Measurements from ENCODE around the gene SCLT1.

Gene SCLT1

DNA sequence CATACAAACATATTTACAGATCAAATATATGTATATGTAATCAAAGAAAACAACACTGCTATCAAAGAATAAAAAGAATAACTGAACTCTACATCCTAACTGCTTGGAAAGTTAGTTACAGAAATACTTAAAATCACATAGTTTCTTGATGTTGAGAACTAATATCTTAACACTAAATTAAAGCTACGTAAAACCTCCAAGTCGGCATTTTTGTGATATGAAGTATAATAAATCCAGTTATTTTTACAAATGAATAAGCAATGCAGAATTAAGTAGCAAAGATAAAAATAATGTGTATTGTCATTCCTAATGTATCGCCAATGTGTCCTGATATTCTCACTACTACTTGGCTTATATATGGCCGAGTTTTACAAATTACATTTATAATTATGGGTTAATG is 215.4 kb downstream of the SCLT1 start:
- no peak overlapping the region for H2AFZ ChIP-seq (ENCODE audit: low read depth, low read length)
- no peak for TF ChIP-seq EZH2phosphoT487 (IDR thresholded peaks at IDR 0.05; ENCODE audit: low read depth)
- TF ChIP-seq, protein P1, sequence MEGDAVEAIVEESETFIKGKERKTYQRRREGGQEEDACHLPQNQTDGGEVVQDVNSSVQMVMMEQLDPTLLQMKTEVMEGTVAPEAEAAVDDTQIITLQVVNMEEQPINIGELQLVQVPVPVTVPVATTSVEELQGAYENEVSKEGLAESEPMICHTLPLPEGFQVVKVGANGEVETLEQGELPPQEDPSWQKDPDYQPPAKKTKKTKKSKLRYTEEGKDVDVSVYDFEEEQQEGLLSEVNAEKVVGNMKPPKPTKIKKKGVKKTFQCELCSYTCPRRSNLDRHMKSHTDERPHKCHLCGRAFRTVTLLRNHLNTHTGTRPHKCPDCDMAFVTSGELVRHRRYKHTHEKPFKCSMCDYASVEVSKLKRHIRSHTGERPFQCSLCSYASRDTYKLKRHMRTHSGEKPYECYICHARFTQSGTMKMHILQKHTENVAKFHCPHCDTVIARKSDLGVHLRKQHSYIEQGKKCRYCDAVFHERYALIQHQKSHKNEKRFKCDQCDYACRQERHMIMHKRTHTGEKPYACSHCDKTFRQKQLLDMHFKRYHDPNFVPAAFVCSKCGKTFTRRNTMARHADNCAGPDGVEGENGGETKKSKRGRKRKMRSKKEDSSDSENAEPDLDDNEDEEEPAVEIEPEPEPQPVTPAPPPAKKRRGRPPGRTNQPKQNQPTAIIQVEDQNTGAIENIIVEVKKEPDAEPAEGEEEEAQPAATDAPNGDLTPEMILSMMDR (IDR thresholded peaks at IDR 0.05; ENCODE audit: low read depth, low read length): no peak
- no peak overlapping the region for H3K9ac ChIP-seq (ENCODE audit: low read length)
- H3K4me1 ChIP-seq (ENCODE audit: low read length): no peaks in the 10 kb centered on the region
- H3K36me3 ChIP-seq (replicated peaks; ENCODE audit: low read depth, low read length): peaks cover 16% of the 10 kb centered on the region
- no peaks in the 10 kb centered on the region for H3K27me3 ChIP-seq (ENCODE audit: low read depth, low read length)
- no peaks in the 10 kb centered on the region for H3K9me3 ChIP-seq (ENCODE audit: insufficient read depth, low read length)
- no peak overlapping the region for H3K27ac ChIP-seq (ENCODE audit: low read length)
- no peak overlapping the region for H3K4me2 ChIP-seq (ENCODE audit: low read length)
- no peak overlapping the region for H3K4me3 ChIP-seq (ENCODE audit: low read length)
- H3K79me2 ChIP-seq (ENCODE audit: low read length): no peaks in the 10 kb centered on the region
- no peaks in the 10 kb centered on the region for H4K20me1 ChIP-seq (ENCODE audit: insufficient read depth, low read length)

DNA sequence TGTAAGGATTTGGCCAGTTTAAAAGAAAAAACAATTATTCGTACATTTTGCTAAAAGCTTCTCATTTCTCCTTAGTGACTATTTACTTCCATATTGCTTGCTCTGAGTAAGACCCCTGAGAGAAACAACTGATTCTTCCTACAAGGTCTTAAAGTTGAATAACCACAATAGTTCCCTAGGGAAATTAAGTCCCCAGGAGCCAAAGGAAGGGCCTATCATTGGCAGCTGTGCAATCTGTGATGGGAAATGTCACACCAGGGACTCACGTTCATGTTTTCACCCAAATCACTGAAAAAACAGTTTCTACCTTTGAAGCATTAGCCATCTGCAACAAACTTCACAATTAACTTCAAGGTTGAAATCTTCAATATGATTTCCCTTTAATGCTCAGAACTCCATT is 217.1 kb downstream of the SCLT1 start:
- Histone ChIP-seq H3K79me2 (ENCODE audit: low read length) (no peaks in the 10 kb centered on the region), H3K36me3 (replicated peaks; ENCODE audit: low read depth, low read length) (peaks cover 29% of the 10 kb centered on the region), H4K20me1 (ENCODE audit: insufficient read depth, low read length) (no peaks in the 10 kb centered on the region), H3K27ac (ENCODE audit: low read length) (no peak overlapping the region), H3K9ac (ENCODE audit: low read length) (no peak overlapping the region), H2AFZ (ENCODE audit: low read depth, low read length) (no peak overlapping the region), H3K27me3 (ENCODE audit: low read depth, low read length) (no peaks in the 10 kb centered on the region), H3K4me1 (ENCODE audit: low read length) (no peaks in the 10 kb centered on the region), H3K4me3 (ENCODE audit: low read length) (no peak overlapping the region), H3K9me3 (ENCODE audit: insufficient read depth, low read length) (no peaks in the 10 kb centered on the region), H3K4me2 (ENCODE audit: low read length) (no peak overlapping the region)
- TF ChIP-seq, protein P1 (IDR thresholded peaks at IDR 0.05; ENCODE audit: low read depth, low read length): no peak
- no peak for TF ChIP-seq EZH2phosphoT487 (IDR thresholded peaks at IDR 0.05; ENCODE audit: low read depth)

DNA sequence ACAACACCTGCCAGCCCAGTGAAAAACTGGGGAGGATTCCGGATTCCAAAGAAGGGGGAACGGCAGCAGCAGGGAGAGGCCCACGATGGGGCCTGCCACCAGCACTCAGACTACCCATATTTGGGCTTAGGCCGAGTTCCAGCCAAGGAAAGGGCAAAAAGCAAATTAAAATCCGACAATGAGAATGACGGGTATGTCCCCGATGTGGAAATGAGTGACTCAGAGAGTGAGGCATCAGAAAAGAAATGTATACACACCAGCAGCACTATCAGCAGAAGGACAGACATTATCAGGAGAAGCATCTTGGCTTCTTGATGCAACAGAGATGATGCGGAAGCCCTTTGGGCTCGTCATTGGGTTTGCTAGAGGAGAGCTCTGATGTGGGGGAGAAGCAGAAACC is 221.4 kb downstream of the SCLT1 start:
- H3K9me3 ChIP-seq (ENCODE audit: insufficient read depth, low read length): no peaks in the 10 kb centered on the region
- TF ChIP-seq, protein P1 (IDR thresholded peaks at IDR 0.05; ENCODE audit: low read depth, low read length): no peak
- no peak for TF ChIP-seq EZH2phosphoT487 (IDR thresholded peaks at IDR 0.05; ENCODE audit: low read depth)
- no peak overlapping the region for H3K4me2 ChIP-seq (ENCODE audit: low read length)
- H3K9ac ChIP-seq (ENCODE audit: low read length): no peak overlapping the region
- H3K36me3 ChIP-seq (replicated peaks; ENCODE audit: low read depth, low read length): peaks cover 64% of the 10 kb centered on the region
- H3K79me2 ChIP-seq (ENCODE audit: low read length): no peaks in the 10 kb centered on the region
- H3K27me3 ChIP-seq (ENCODE audit: low read depth, low read length): no peaks in the 10 kb centered on the region
- no peak overlapping the region for H3K27ac ChIP-seq (ENCODE audit: low read length)
- H3K4me3 ChIP-seq (ENCODE audit: low read length): no peak overlapping the region
- H2AFZ ChIP-seq (ENCODE audit: low read depth, low read length): no peak overlapping the region
- no peaks in the 10 kb centered on the region for H3K4me1 ChIP-seq (ENCODE audit: low read length)
- H4K20me1 ChIP-seq (ENCODE audit: insufficient read depth, low read length): no peaks in the 10 kb centered on the region

DNA sequence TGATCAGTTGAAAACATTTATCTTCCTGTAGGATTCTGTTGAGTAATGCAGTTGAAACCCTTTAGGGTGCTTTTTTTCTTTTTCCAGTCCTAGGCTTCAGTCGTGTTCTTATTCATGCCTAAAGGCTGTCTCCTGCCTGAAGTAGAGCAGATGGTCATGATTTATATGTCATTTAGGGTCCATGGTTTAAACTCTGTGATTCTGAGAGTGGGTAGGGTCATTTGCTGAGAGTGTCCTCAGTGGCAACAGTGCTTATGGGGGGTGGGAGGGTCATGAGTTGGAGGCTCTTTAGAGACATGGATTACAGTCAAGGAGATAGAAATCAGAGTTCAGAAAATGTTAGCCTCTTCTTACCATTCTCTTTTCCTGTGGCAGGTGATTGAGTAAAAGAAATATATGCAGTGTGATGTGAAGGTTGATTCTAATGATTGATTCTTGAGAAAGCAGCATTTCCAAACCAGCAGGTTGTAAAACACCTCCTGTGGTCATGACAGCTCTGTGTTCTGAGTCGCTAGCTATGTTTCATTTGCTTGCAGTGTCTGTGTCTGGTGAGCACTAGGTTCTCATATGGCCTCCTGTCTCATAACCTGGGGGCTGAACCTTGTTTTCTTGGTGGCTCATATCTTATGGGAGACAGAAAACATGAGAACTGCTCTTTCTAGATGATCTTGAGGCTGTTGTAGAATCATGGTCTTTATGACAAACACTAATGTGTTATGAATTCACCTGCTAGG is 223.4 kb downstream of the SCLT1 start:
- H3K4me3 ChIP-seq (ENCODE audit: low read length): no peak overlapping the region
- 0 out of 2 replicates have a peak, but pooled peaks cover 3% of the 10 kb centered on the region for H3K4me1 ChIP-seq (ENCODE audit: low read length)
- H3K27me3 ChIP-seq (ENCODE audit: low read depth, low read length): no peaks in the 10 kb centered on the region
- no peaks in the 10 kb centered on the region for H4K20me1 ChIP-seq (ENCODE audit: insufficient read depth, low read length)
- H2AFZ ChIP-seq (ENCODE audit: low read depth, low read length): no peak overlapping the region
- H3K27ac ChIP-seq (ENCODE audit: low read length): no peak overlapping the region
- no peaks in the 10 kb centered on the region for H3K9me3 ChIP-seq (ENCODE audit: insufficient read depth, low read length)
- H3K36me3 ChIP-seq (replicated peaks; ENCODE audit: low read depth, low read length): peaks cover 65% of the 10 kb centered on the region
- peaks cover 6% of the 10 kb centered on the region; the same call in 1 of the 2 replicates for H3K79me2 ChIP-seq (ENCODE audit: low read length)
- no peak overlapping the region for H3K9ac ChIP-seq (ENCODE audit: low read length)
- TF ChIP-seq, protein P1 (IDR thresholded peaks at IDR 0.05; ENCODE audit: low read depth, low read length): no peak
- no peak for TF ChIP-seq EZH2phosphoT487 (IDR thresholded peaks at IDR 0.05; ENCODE audit: low read depth)
- H3K4me2 ChIP-seq (ENCODE audit: low read length): no peak overlapping the region

Measured in OCI-LY3 (cell line).